GM12878 (cell line): ENCODE results near the gene RAB36. TPM values are rescaled to one million over a fixed set of nuclear protein-coding genes. Genes with fewer than 3 reads are reported as not detected.

Source experiments
- ATAC-seq: fragments of 200-7000 bp; cut with Tn5 transposase; 3 replicates; pipeline ENCODE4 v1.9.1; 2020; ENCODE audit warnings: mild to moderate bottlenecking, moderate library complexity
- BruUV-seq: library from RNA; stranded (reverse); fragments of 400-500 nt; replicated peaks from 2 replicates; lab custom pipeline; 2021; lab: Mats Ljungman, UMichigan
- CTCF ChIA-PET: fragments of 300-600 bp; sonication (Branson Sonifier 250); formaldehyde crosslinking; extraction: SDS; loops from one replicate; lab custom pipeline; 2021; ENCODE audit warnings: inconsistent platforms; lab: Yijun Ruan, JAX
- POLR2A ChIA-PET: fragments of 350-600 bp; formaldehyde crosslinking; extraction: SDS; loops from one replicate; lab custom pipeline; 2021; ENCODE audit warnings: inconsistent platforms; lab: Charles Lee
- RAD21 ChIA-PET: fragments of 300-600 bp; sonication (Branson Sonifier 250); formaldehyde crosslinking; loops from one replicate; lab custom pipeline; 2023; ENCODE audit warnings: antibody characterized with exemption; ENCODE audit not compliant: unreplicated experiment; lab: Charles Lee
- SMC1A ChIA-PET: fragments of 300-600 bp; sonication (Branson Sonifier 250); formaldehyde crosslinking; loops from one replicate; lab custom pipeline; 2023; ENCODE audit not compliant: unreplicated experiment, uncharacterized antibody; lab: Charles Lee
- DNase-seq: peaks from one replicate; pipeline ENCODE4 v3.0.0-alpha.2; 2011; ENCODE audit warnings: low read depth, low spot score
- FAIRE-seq: peaks from 3 replicates; lab custom pipeline; 2011; peaks lifted over from hg19 to GRCh38; lab: Jason Lieb, UNC
- H2AFZ ChIP-seq: 2 replicates; pipeline ENCODE4 v1.6.0; 2011; ENCODE audit warnings: low read depth, low read length, control low read depth; ENCODE audit not compliant: control insufficient read depth
- H3K27ac ChIP-seq: 2 replicates; pipeline ENCODE4 v1.5.1; 2011; ENCODE audit warnings: control low read depth; ENCODE audit not compliant: control insufficient read depth, insufficient read depth
- H3K27me3 ChIP-seq, 2 experiments: replicated peaks in 1 of 2; 2 replicates each; pipeline versions ENCODE4 v1.6.0 to v1.6.1; 2011; ENCODE audit warnings: low read length in 1 of 2; ENCODE audit not compliant: control insufficient read depth in 2 of 2, insufficient read depth in 2 of 2
- H3K36me3 ChIP-seq, 2 experiments: 2 replicates each; pipeline ENCODE4 v1.5.1; 2011; ENCODE audit warnings: low read length in 1 of 2; ENCODE audit not compliant: control insufficient read depth in 2 of 2, insufficient read depth in 2 of 2
- H3K4me1 ChIP-seq: 2 replicates; pipeline ENCODE4 v1.6.1; 2011; ENCODE audit warnings: mild to moderate bottlenecking, low read length, moderate library complexity, mixed read lengths; ENCODE audit not compliant: control insufficient read depth, insufficient read depth
- H3K4me2 ChIP-seq: 2 replicates; pipeline ENCODE4 v1.6.0; 2011; ENCODE audit warnings: control low read depth; ENCODE audit not compliant: control insufficient read depth, insufficient read depth
- H3K4me3 ChIP-seq: fragments of 200-600 bp; sonication (generic); 2 replicates; pipeline ENCODE4 v1.5.1; 2016
- H3K79me2 ChIP-seq: 2 replicates; pipeline ENCODE4 v1.6.0; 2011; ENCODE audit warnings: low read length; ENCODE audit not compliant: control insufficient read depth, insufficient read depth
- H3K9ac ChIP-seq: 2 replicates; pipeline ENCODE4 v1.8.0; 2011; ENCODE audit warnings: low read length, control low read depth, mixed read lengths; ENCODE audit not compliant: control insufficient read depth, insufficient read depth
- H3K9me3 ChIP-seq: replicated peaks from 3 replicates; pipeline ENCODE4 v1.5.1; 2011; ENCODE audit warnings: mild to moderate bottlenecking, low read length; ENCODE audit not compliant: control insufficient read depth, insufficient read depth
- H4K20me1 ChIP-seq: 2 replicates; pipeline ENCODE4 v1.6.0; 2011; ENCODE audit not compliant: control insufficient read depth, insufficient read depth
- NFYB ChIP-seq: IDR thresholded peaks from 2 replicates; pipeline ENCODE4 v1.6.1; 2011; ENCODE audit warnings: low read depth, mild to moderate bottlenecking, low read length, improper control_type of control experiment, moderate library complexity; ENCODE audit not compliant: insufficient read depth
- YY1 ChIP-seq: IDR thresholded peaks from 2 replicates; pipeline ENCODE4 v1.6.1; 2011; ENCODE audit warnings: low read depth, mild to moderate bottlenecking, low read length
- ZBED1 ChIP-seq: IDR thresholded peaks from 2 replicates; pipeline ENCODE4 v1.6.1; 2016; ENCODE audit warnings: borderline replicate concordance
- ZNF592 ChIP-seq: fragments of 450-650 bp; IDR thresholded peaks from 2 replicates; pipeline ENCODE4 v1.6.1; 2017; ENCODE audit warnings: mild to moderate bottlenecking, moderate library complexity
- WGBS: methylation state at CpG from one replicate; pipeline ENCODE4 v1.1.6; 2016; ENCODE audit warnings: low lambda C conversion rate; ENCODE audit not compliant: insufficient replicate concordance, insufficient coverage; ENCODE audit errors: missing lambda C conversion rate; 5-methylcytosine and 5-hydroxymethylcytosine counted together
- in situ Hi-C: fragments of 300-500 bp; cut with MboI; formaldehyde crosslinking; loops from 9 replicates; pipeline ENCODE4 v1.14.3; 2018; ENCODE audit warnings: mixed read lengths
- intact Hi-C: fragments of 100-400 bp; cut with micrococcal nuclease; formaldehyde crosslinking; loops from one replicate; pipeline ENCODE4 v1.14.2; 2022; ENCODE audit not compliant: unreplicated experiment
- polyA plus RNA-seq, 11 experiments: library from polyadenylated mRNA; depleted of rRNA in 4 of 11; unstranded in 6 of 11; stranded (reverse) in 5 of 11; fragments of >200 nt; fragmentation: Nextera tagmentation in 4 of 11; fragmentation: Illumina TruSeq in 1 of 11; extraction: Ambion mirVana in 4 of 11; extraction: Trizol in 1 of 11; gene quantifications; 1 replicate in 1 of 11; 2 replicates in 10 of 11; pipeline versions ENCODE4 v1.2.1 to v1.2.3, GENCODE V29; 2011 to 2016; ENCODE audit warnings: inconsistent platforms in 2 of 11, missing spikeins in 2 of 11, low read depth in 1 of 11
- total RNA-seq, 4 experiments: library from RNA; depleted of rRNA in 3 of 4; stranded (reverse); fragments of >200 nt in 3 of 4; fragmentation: Illumina TruSeq in 1 of 4; extraction: Trizol in 1 of 4; gene quantifications; 2 replicates each; pipeline versions ENCODE4 v1.2.1 to v1.2.3, GENCODE V29; 2013 to 2021

RAB36 gene
- total and polyA plus RNA-seq, 10 of the 15 experiments (the other 5 are each of a cell fraction or from before 2014, with no cell fraction given): 0.31 to 2.7 (median 1.1) TPM

GRCh38 chr22:23122992-23123803, 22.1 kb upstream of the RAB36 start:
- TF ChIP-seq YY1 (no peak), ZBED1 (no peak), NFYB (no peak), ZNF592 (no peak)
- Histone ChIP-seq H3K79me2 (no peaks in the 10 kb centered on the region), H3K36me3 (no peaks in the 10 kb centered on the region), H3K4me2 (no peak overlapping the region), H2AFZ (no peak overlapping the region), H3K27ac (no peak overlapping the region), H4K20me1 (no peaks in the 10 kb centered on the region), H3K27me3 (no peaks in the 10 kb centered on the region), H3K4me3 (no peak overlapping the region), H3K9ac (no peak overlapping the region), H3K4me1 (no peaks in the 10 kb centered on the region), H3K9me3 (no peaks in the 10 kb centered on the region)
- 78% methylated on average over 26 of the region's 26 CpGs for WGBS
- ChIA-PET SMC1A (interaction anchor here (1.1 to 7.3 kb wide), 4 partner anchors 9 to 313 kb away, joined by 3 to 82 read pairs (median 8); no protein-coding TSS in a partner anchor), RAD21 (interaction anchor here (0.7 to 13.5 kb wide), 2 partner anchors 12 to 165 kb away, joined by 3 to 281 read pairs; no protein-coding TSS in a partner anchor), POLR2A (interaction anchor here (0.7 kb wide), 1 partner anchor 13 kb away, joined by 8 read pairs; no protein-coding TSS in a partner anchor), CTCF (interaction anchor here (1.1 to 13.8 kb wide), 2 partner anchors 10 to 164 kb away, joined by 4 to 211 read pairs; no protein-coding TSS in a partner anchor)
- DNase-seq: no peak
- intact Hi-C loops (loop anchor here (10.0 kb wide), 3 partner anchors 278 to 348 kb away; no protein-coding TSS in a partner anchor), in situ Hi-C loops (loop anchor here (5.0 to 10.0 kb wide), 2 partner anchors 271 to 338 kb away; no protein-coding TSS in a partner anchor)
- FAIRE-seq: no peak
- BruUV-seq: no TSS peak
- ATAC-seq: no peak
